Uterus (tissue), 4 donors: Measurements from ENCODE around the gene ARHGAP18. TPM values are rescaled to one million over a fixed set of nuclear protein-coding genes. Genes with fewer than 3 reads are reported as not detected.

ENCODE experiments used
- DNase-seq, 2 donors: peaks; one replicate each; pipeline ENCODE4 v3.0.0-alpha.2; 2019 to 2020
- H3K27ac ChIP-seq, 2 donors: fragments of 200-600 bp; sonication (generic); 1 replicate in 1 of 2; 2 replicates in 1 of 2; pipeline ENCODE4 v1.5.1; 2016 to 2018
- H3K27me3 ChIP-seq, 2 donors: fragments of 200-600 bp; sonication (generic); one replicate each; pipeline ENCODE4 v1.5.1; 2018 to 2019; ENCODE audit warnings: control low read depth in 1 of 2
- H3K36me3 ChIP-seq, 2 donors: fragments of 200-600 bp; sonication (generic); one replicate each; pipeline ENCODE4 v1.5.1; 2019; ENCODE audit warnings: control low read depth in 1 of 2
- H3K4me1 ChIP-seq, 2 donors: fragments of 200-600 bp; sonication (generic); one replicate each; pipeline ENCODE4 v1.5.1; 2018 to 2019; ENCODE audit warnings: control low read depth in 1 of 2
- H3K4me3 ChIP-seq, 2 donors: fragments of 200-600 bp; sonication (generic); 1 replicate in 1 of 2; 2 replicates in 1 of 2; pipeline ENCODE4 v1.5.1; 2018 to 2019; ENCODE audit warnings: mild to moderate bottlenecking in 1 of 2
- H3K9me3 ChIP-seq, 2 donors: fragments of 200-600 bp; sonication (generic); one replicate each; pipeline ENCODE4 v1.5.1; 2019; ENCODE audit warnings: control low read depth in 1 of 2
- POLR2A ChIP-seq, 2 donors: fragments of 450-650 bp; IDR thresholded peaks; one replicate each; pipeline ENCODE4 v1.6.1; 2016; ENCODE audit warnings: antibody characterized with exemption in 2 of 2, mild to moderate bottlenecking in 1 of 2, moderate library complexity in 1 of 2
- intact Hi-C: fragments of 100-400 bp; cut with DNase I; formaldehyde crosslinking; loops from one replicate; pipeline ENCODE4 v1.15.1; 2023; ENCODE audit warnings: low total_unique reads
- total RNA-seq, 4 donors: library from RNA; depleted of rRNA in 3 of 4; stranded (reverse); fragments of >200 nt in 3 of 4; gene quantifications; one replicate each; pipeline versions ENCODE4 v1.1.0 to v1.2.4, GENCODE V29; 2014 to 2023
- TF ChIP-seq, protein P1 (sequence below), 4 experiments: fragments of 200-600 bp in 2 of 4; fragments of 450-650 bp in 2 of 4; sonication (generic) in 2 of 4; IDR thresholded peaks; one replicate each; pipeline ENCODE4 v1.5.1; 2016 to 2019; ENCODE audit warnings: antibody characterized with exemption in 4 of 4, mild to moderate bottlenecking in 2 of 4, moderate library complexity in 1 of 4
- donor health status: DM: yes; HTN: yes; CAD: no.

Gene ARHGAP18
- total RNA-seq, 4 donors from 2014 or later: 6.3 to 36.7 (median 15.4) TPM

- H3K36me3 ChIP-seq: no peaks in the 10 kb centered on the region
- intact Hi-C loops: no loop called here
- H3K9me3 ChIP-seq: no peaks in the 10 kb centered on the region
- no peak for DNase-seq
- H3K27me3 ChIP-seq: no peaks in the 10 kb centered on the region
- TF ChIP-seq, protein P1, sequence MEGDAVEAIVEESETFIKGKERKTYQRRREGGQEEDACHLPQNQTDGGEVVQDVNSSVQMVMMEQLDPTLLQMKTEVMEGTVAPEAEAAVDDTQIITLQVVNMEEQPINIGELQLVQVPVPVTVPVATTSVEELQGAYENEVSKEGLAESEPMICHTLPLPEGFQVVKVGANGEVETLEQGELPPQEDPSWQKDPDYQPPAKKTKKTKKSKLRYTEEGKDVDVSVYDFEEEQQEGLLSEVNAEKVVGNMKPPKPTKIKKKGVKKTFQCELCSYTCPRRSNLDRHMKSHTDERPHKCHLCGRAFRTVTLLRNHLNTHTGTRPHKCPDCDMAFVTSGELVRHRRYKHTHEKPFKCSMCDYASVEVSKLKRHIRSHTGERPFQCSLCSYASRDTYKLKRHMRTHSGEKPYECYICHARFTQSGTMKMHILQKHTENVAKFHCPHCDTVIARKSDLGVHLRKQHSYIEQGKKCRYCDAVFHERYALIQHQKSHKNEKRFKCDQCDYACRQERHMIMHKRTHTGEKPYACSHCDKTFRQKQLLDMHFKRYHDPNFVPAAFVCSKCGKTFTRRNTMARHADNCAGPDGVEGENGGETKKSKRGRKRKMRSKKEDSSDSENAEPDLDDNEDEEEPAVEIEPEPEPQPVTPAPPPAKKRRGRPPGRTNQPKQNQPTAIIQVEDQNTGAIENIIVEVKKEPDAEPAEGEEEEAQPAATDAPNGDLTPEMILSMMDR (IDR thresholded peaks at IDR 0.05): no peak
- TF ChIP-seq POLR2A (IDR thresholded peaks at IDR 0.05): no peak
- no peak overlapping the region for H3K4me3 ChIP-seq
- H3K4me1 ChIP-seq: no peaks in the 10 kb centered on the region
- no peak overlapping the region for H3K27ac ChIP-seq
Observed at GRCh38 chr6:129539032-129539431, 170.9 kb downstream of the ARHGAP18 start.

- Histone ChIP-seq H3K27ac (no peak overlapping the region), H3K4me3 (no peak overlapping the region), H3K27me3 (no peaks in the 10 kb centered on the region), H3K9me3 (no peaks in the 10 kb centered on the region), H3K4me1 (no peaks in the 10 kb centered on the region), H3K36me3 (no peaks in the 10 kb centered on the region)
- TF ChIP-seq, protein P1 (IDR thresholded peaks at IDR 0.05): no peak
- TF ChIP-seq POLR2A (IDR thresholded peaks at IDR 0.05): no peak
- no peak for DNase-seq
- intact Hi-C loops: no loop called here
Observed at GRCh38 chr6:129536271-129536670, 173.7 kb downstream of the ARHGAP18 start.

DNA sequence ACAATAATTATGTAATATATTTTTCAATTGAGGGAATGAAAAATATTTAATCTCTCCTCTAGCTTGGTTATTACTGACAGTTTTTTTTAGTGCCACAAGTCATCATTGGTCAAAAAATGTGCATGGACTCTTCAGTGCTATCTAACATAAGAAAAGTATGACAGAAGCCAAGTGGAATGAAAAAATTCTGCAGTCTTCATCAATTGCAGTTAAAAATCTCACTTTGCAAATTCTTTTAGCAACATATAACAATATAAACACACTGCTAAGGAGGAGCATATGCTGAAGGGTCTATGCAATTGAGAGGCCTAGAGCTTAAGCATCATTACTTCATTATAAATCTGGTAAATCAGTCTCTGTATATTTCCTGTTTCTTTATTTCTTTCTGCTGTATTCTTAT lies 175.1 kb downstream of the ARHGAP18 start:
- Histone ChIP-seq H3K27me3 (no peaks in the 10 kb centered on the region), H3K9me3 (no peaks in the 10 kb centered on the region), H3K36me3 (no peaks in the 10 kb centered on the region), H3K4me1 (no peaks in the 10 kb centered on the region), H3K4me3 (no peak overlapping the region), H3K27ac (no peak overlapping the region)
- TF ChIP-seq POLR2A (IDR thresholded peaks at IDR 0.05): no peak
- intact Hi-C loops: no loop called here
- DNase-seq: no peak

Other genes starting within 250 kb of the ARHGAP18 start
- gene TMEM244, start 151.1 kb upstream of the ARHGAP18 start, total RNA-seq: not detected